Measurements from ENCODE around the gene FARP2.
"Not testable (repeated sequence)": the region's sequence is repeated elsewhere in the genome, so short reads cannot be mapped to it uniquely, and the experiment has no call there.

FARP2 gene

GRCh38 chr2:241316825-241317224 is 39.3 kb upstream of the FARP2 start:
- no peaks in the 10 kb centered on the region; the same call in 1 of the 2 replicates for H3K36me3 ChIP-seq (ENCODE audit: insufficient read depth, low read length)
- H3K9ac ChIP-seq (ENCODE audit: low read depth, low read length) = peak overlapping the region; percentile 93
- peaks cover 42% of the 10 kb centered on the region for H3K4me1 ChIP-seq (ENCODE audit: insufficient read depth, low read length)
- no peaks in the 10 kb centered on the region for H3K9me3 ChIP-seq (ENCODE audit: control insufficient read depth, insufficient read depth, low read length)

- Histone ChIP-seq H3K9ac (ENCODE audit: low read depth, low read length) (peak overlapping the region; percentile 93), H3K9me3 (ENCODE audit: control insufficient read depth, insufficient read depth, low read length) (no peaks in the 10 kb centered on the region), H3K36me3 (ENCODE audit: insufficient read depth, low read length) (no peaks in the 10 kb centered on the region; the same call in 1 of the 2 replicates), H3K4me1 (ENCODE audit: insufficient read depth, low read length) (peaks cover 41% of the 10 kb centered on the region)
Measured at GRCh38 chr2:241317391-241317790, 38.7 kb upstream of the FARP2 start.

- not testable (repeated sequence) for H3K9ac ChIP-seq (ENCODE audit: low read depth, low read length); H3K9me3 ChIP-seq (ENCODE audit: control insufficient read depth, insufficient read depth, low read length); H3K36me3 ChIP-seq (ENCODE audit: insufficient read depth, low read length)
- peaks cover 40% of the 10 kb centered on the region for H3K4me1 ChIP-seq (ENCODE audit: insufficient read depth, low read length)
Measured at GRCh38 chr2:241318830-241319229, 37.3 kb upstream of the FARP2 start.

- peaks cover 39% of the 10 kb centered on the region for H3K4me1 ChIP-seq (ENCODE audit: insufficient read depth, low read length)
- no peak overlapping the region for H3K9ac ChIP-seq (ENCODE audit: low read depth, low read length)
- peaks cover 4% of the 10 kb centered on the region; the same call in 1 of the 2 replicates for H3K36me3 ChIP-seq (ENCODE audit: insufficient read depth, low read length)
- no peaks in the 10 kb centered on the region for H3K9me3 ChIP-seq (ENCODE audit: control insufficient read depth, insufficient read depth, low read length)
Measured at GRCh38 chr2:241320394-241320793, 35.7 kb upstream of the FARP2 start.

- peaks cover 5% of the 10 kb centered on the region; the same call in 1 of the 2 replicates for H3K36me3 ChIP-seq (ENCODE audit: insufficient read depth, low read length)
- H3K9ac ChIP-seq (ENCODE audit: low read depth, low read length) = no peak overlapping the region
- H3K9me3 ChIP-seq (ENCODE audit: control insufficient read depth, insufficient read depth, low read length) = no peaks in the 10 kb centered on the region
- peaks cover 39% of the 10 kb centered on the region for H3K4me1 ChIP-seq (ENCODE audit: insufficient read depth, low read length)
Measured at GRCh38 chr2:241321033-241321432, 35.1 kb upstream of the FARP2 start.

GRCh38 chr2:241321886-241322285 is 34.2 kb upstream of the FARP2 start:
- Histone ChIP-seq H3K36me3 (ENCODE audit: insufficient read depth, low read length) (peaks cover 10% of the 10 kb centered on the region), H3K4me1 (ENCODE audit: insufficient read depth, low read length) (peaks cover 39% of the 10 kb centered on the region), H3K9ac (ENCODE audit: low read depth, low read length) (no peak overlapping the region), H3K9me3 (ENCODE audit: control insufficient read depth, insufficient read depth, low read length) (no peaks in the 10 kb centered on the region)

GRCh38 chr2:241323778-241324177 is 32.3 kb upstream of the FARP2 start:
- peaks cover 19% of the 10 kb centered on the region for H3K36me3 ChIP-seq (ENCODE audit: insufficient read depth, low read length)

GRCh38 chr2:241324775-241325174 is 31.3 kb upstream of the FARP2 start:
- Histone ChIP-seq H3K9ac (ENCODE audit: low read depth, low read length) (no peak overlapping the region), H3K36me3 (ENCODE audit: insufficient read depth, low read length) (peaks cover 19% of the 10 kb centered on the region), H3K4me1 (ENCODE audit: insufficient read depth, low read length) (peaks cover 23% of the 10 kb centered on the region), H3K9me3 (ENCODE audit: control insufficient read depth, insufficient read depth, low read length) (no peaks in the 10 kb centered on the region)

More at GRCh38 chr2:241323778-241324177, 32.3 kb upstream of the FARP2 start:
- peaks cover 25% of the 10 kb centered on the region for H3K4me1 ChIP-seq (ENCODE audit: insufficient read depth, low read length)
- H3K9ac ChIP-seq (ENCODE audit: low read depth, low read length) = no peak overlapping the region
- no peaks in the 10 kb centered on the region for H3K9me3 ChIP-seq (ENCODE audit: control insufficient read depth, insufficient read depth, low read length)

- Histone ChIP-seq H3K4me1 (ENCODE audit: insufficient read depth, low read length) (peaks cover 21% of the 10 kb centered on the region), H3K9ac (ENCODE audit: low read depth, low read length) (no peak overlapping the region), H3K9me3 (ENCODE audit: control insufficient read depth, insufficient read depth, low read length) (no peaks in the 10 kb centered on the region), H3K36me3 (ENCODE audit: insufficient read depth, low read length) (peaks cover 22% of the 10 kb centered on the region)
Measured at GRCh38 chr2:241325257-241325656, 30.8 kb upstream of the FARP2 start.

- peaks cover 4% of the 10 kb centered on the region; the same call in 1 of the 2 replicates for H3K4me1 ChIP-seq (ENCODE audit: insufficient read depth, low read length)
- peaks cover 30% of the 10 kb centered on the region for H3K36me3 ChIP-seq (ENCODE audit: insufficient read depth, low read length)
- no peaks in the 10 kb centered on the region for H3K9me3 ChIP-seq (ENCODE audit: control insufficient read depth, insufficient read depth, low read length)
- no peak overlapping the region for H3K9ac ChIP-seq (ENCODE audit: low read depth, low read length)
Measured at GRCh38 chr2:241329669-241330615, 26.1 kb upstream of the FARP2 start.

- Histone ChIP-seq H3K9ac (ENCODE audit: low read depth, low read length) (no peak overlapping the region), H3K36me3 (ENCODE audit: insufficient read depth, low read length) (peaks cover 30% of the 10 kb centered on the region), H3K4me1 (ENCODE audit: insufficient read depth, low read length) (peaks cover 4% of the 10 kb centered on the region; the same call in 1 of the 2 replicates), H3K9me3 (ENCODE audit: control insufficient read depth, insufficient read depth, low read length) (no peaks in the 10 kb centered on the region)
Measured at GRCh38 chr2:241330616-241330981, 25.5 kb upstream of the FARP2 start.

- peaks cover 28% of the 10 kb centered on the region for H3K36me3 ChIP-seq (ENCODE audit: insufficient read depth, low read length)
- H3K9ac ChIP-seq (ENCODE audit: low read depth, low read length) = no peak overlapping the region
- H3K4me1 ChIP-seq (ENCODE audit: insufficient read depth, low read length) = peaks cover 4% of the 10 kb centered on the region; the same call in 1 of the 2 replicates
- no peaks in the 10 kb centered on the region for H3K9me3 ChIP-seq (ENCODE audit: control insufficient read depth, insufficient read depth, low read length)
Measured at GRCh38 chr2:241334813-241335212, 21.3 kb upstream of the FARP2 start.

GRCh38 chr2:241339839-241340630 is 16.1 kb upstream of the FARP2 start:
- Histone ChIP-seq H3K9ac (ENCODE audit: low read depth, low read length) (no peak overlapping the region), H3K9me3 (ENCODE audit: control insufficient read depth, insufficient read depth, low read length) (no peaks in the 10 kb centered on the region), H3K4me1 (ENCODE audit: insufficient read depth, low read length) (no peaks in the 10 kb centered on the region), H3K36me3 (ENCODE audit: insufficient read depth, low read length) (peaks cover 53% of the 10 kb centered on the region)

GRCh38 chr2:241340631-241341163 is 15.4 kb upstream of the FARP2 start:
- Histone ChIP-seq H3K9ac (ENCODE audit: low read depth, low read length) (no peak overlapping the region), H3K4me1 (ENCODE audit: insufficient read depth, low read length) (no peaks in the 10 kb centered on the region), H3K36me3 (ENCODE audit: insufficient read depth, low read length) (peaks cover 53% of the 10 kb centered on the region)

More at GRCh38 chr2:241340631-241341163, 15.4 kb upstream of the FARP2 start:
- no peaks in the 10 kb centered on the region for H3K9me3 ChIP-seq (ENCODE audit: control insufficient read depth, insufficient read depth, low read length)

All from ES-I3 (cell line).